Karpas-422 (cell line): ENCODE data around the gene SIPA1. TPM values are rescaled to one million over a fixed set of nuclear protein-coding genes. Genes with fewer than 3 reads are reported as not detected.
A peak's percentile ranks its signal among the peaks of the same experiment; 100 is the strongest.
"Not testable (repeated sequence)": the region's sequence is repeated elsewhere in the genome, so short reads cannot be mapped to it uniquely, and the experiment has no call there.

Experiments used
- DNase-seq: peaks from one replicate; pipeline ENCODE4 v3.0.0-alpha.2; 2015
- H2AFZ ChIP-seq: fragments of 200-600 bp; sonication (generic); 2 replicates; pipeline ENCODE4 v1.6.1; 2014; ENCODE audit warnings: antibody characterized with exemption, low read length, mixed read lengths
- H3K27ac ChIP-seq: fragments of 200-600 bp; sonication (generic); 2 replicates; pipeline ENCODE4 v1.5.1; 2014; ENCODE audit warnings: mild to moderate bottlenecking, low read length, moderate library complexity
- H3K27me3 ChIP-seq: fragments of 200-600 bp; sonication (generic); 2 replicates; pipeline ENCODE4 v1.6.1; 2014; ENCODE audit warnings: low read length, mixed read lengths
- H3K36me3 ChIP-seq: fragments of 200-600 bp; sonication (generic); 2 replicates; pipeline ENCODE4 v1.6.1; 2014; ENCODE audit warnings: low read length, mixed read lengths; ENCODE audit not compliant: insufficient read depth
- H3K4me1 ChIP-seq: fragments of 200-600 bp; sonication (generic); 2 replicates; pipeline ENCODE4 v1.6.1; 2014; ENCODE audit warnings: mild to moderate bottlenecking, low read length, mixed read lengths
- H3K4me2 ChIP-seq: fragments of 200-600 bp; sonication (generic); 2 replicates; pipeline ENCODE4 v1.6.1; 2014; ENCODE audit warnings: low read length, low read depth, mild to moderate bottlenecking; ENCODE audit not compliant: poor library complexity, severe bottlenecking
- H3K4me3 ChIP-seq: fragments of 200-600 bp; sonication (generic); 2 replicates; pipeline ENCODE4 v1.5.1; 2014; ENCODE audit warnings: mild to moderate bottlenecking, antibody characterized with exemption, low read length, mixed read lengths
- H3K79me2 ChIP-seq: fragments of 200-600 bp; sonication (generic); 2 replicates; pipeline ENCODE4 v1.6.1; 2014; ENCODE audit warnings: mild to moderate bottlenecking, low read length, mixed read lengths
- H3K9ac ChIP-seq: fragments of 200-600 bp; sonication (generic); 2 replicates; pipeline ENCODE4 v1.6.0; 2014; ENCODE audit warnings: low read length
- H3K9me2 ChIP-seq: fragments of 200-600 bp; sonication (generic), shearing (Covaris generic); replicated peaks from 2 replicates; pipeline ENCODE4 v1.6.0; 2014; ENCODE audit warnings: mild to moderate bottlenecking, low read length, moderate library complexity; ENCODE audit not compliant: insufficient read depth
- H3K9me3 ChIP-seq: fragments of 300-700, 200-600 bp; sonication (generic); 2 replicates; pipeline ENCODE4 v1.6.1; 2014; ENCODE audit warnings: low read length, mixed read lengths
- H4K20me1 ChIP-seq: fragments of 200-600 bp; sonication (generic); 2 replicates; pipeline ENCODE4 v1.6.1; 2014; ENCODE audit warnings: mild to moderate bottlenecking, antibody characterized with exemption, low read length, low read depth; ENCODE audit not compliant: insufficient read depth
- total RNA-seq: library from RNA; depleted of rRNA; stranded (reverse); fragments of >200 nt; shearing (Covaris generic); gene quantifications from 2 replicates; pipeline ENCODE4 v1.2.3, GENCODE V29; 2014; ENCODE audit warnings: low replicate concordance

The SIPA1 gene
- total RNA-seq, 1 experiment from 2014 or later: 74.6 TPM

DNA sequence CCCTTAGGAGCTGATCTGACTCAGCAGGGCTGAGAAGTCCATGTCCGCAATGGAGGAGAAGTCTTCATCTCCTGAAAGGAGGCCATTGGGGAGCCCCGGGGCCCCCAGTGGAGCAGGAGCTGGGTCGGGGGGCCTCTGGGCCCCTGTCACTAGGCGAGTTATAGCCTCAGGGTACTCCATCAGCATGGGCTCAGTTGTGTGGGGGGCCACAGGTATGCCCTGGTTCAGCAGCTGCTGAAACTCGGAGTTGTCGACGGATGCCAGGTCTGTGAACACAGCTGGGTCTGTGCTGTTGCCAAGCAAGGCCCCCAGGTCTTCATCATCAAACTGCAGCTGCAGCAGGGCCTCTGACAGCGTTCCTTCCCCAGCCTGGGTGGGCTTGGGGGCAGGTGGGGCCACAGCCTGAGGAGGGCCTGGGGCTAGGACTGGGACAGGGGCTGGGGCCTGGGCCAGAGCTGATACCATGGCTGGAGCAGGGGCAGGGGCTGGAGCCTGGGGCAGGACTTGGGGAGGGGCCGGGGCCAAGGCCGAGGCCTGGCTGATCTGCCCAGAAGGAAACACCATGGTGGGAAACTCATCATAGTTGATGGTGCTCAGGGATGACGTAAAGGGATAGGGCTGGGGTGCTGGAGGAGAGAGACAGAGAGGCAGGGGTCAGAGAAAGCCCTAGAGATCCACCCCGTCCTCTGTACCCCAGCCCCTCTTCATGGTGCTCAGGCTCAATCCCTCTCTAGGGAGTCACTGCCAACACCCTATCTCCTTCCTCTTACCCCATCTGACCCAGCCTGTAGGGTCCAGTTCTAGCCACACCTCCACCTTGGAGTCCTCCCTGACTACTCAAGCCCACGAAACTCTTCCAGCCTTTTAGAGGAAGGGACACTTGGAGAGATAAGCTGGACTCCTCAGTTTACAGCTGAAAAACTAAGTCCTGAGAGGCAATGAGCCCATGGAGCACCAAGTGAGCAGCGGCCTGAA is 16.8 kb downstream of the SIPA1 start:
- Histone ChIP-seq H3K4me3 (no peak overlapping the region), H3K27me3 (no peaks in the 10 kb centered on the region), H3K79me2 (no peaks in the 10 kb centered on the region), H3K36me3 (peaks cover 33% of the 10 kb centered on the region), H3K27ac (no peak overlapping the region), H3K9ac (no peak overlapping the region), H3K4me2 (no peak overlapping the region), H3K4me1 (peaks cover 24% of the 10 kb centered on the region), H2AFZ (no peak overlapping the region), H3K9me3 (no peaks in the 10 kb centered on the region), H3K9me2 (no peaks in the 10 kb centered on the region), H4K20me1 (peaks cover 6% of the 10 kb centered on the region; the same call in 1 of the 2 replicates)
- DNase-seq: no peak

DNA sequence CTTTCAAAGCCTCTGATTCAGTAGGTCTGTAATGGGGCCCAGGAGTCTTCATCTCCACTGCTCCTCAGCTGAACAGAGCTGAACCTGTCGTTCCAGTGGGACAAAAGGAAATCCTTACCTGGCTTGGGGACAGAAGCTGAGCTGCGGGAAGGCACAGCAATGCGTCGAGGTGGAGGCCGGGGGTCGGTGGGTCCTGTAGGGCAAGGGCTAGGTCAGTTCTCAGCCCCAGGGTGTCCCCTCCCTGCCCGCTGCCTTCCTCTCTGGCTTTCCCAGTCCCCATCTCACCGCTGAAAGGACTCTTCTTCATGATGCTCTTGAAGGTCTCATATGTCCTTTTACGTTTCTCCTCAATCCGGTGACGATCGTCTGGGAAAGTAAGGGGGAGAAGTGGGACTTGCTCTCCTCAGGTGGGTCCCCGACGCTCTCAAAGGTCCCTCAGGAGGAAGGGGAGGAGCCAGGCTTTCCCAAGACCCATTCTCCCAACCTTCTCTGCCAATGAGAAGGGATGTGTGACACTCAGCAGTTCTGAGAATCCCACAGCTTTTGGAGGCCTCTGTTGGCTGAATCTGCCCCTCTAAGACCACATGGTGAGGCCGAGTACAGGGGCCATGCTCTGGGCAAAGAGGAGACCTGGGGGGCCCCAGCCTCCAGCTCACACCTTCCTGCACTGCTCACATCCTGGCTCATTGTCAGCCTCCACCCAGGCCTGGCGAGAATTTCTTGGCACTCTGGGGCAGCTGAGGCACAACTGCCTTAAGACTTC is 17.9 kb downstream of the SIPA1 start:
- Histone ChIP-seq H3K4me3 (no peak overlapping the region), H3K36me3 (peaks cover 38% of the 10 kb centered on the region), H3K9ac (no peak overlapping the region), H3K9me2 (no peaks in the 10 kb centered on the region), H2AFZ (no peak overlapping the region), H3K9me3 (no peaks in the 10 kb centered on the region), H3K4me1 (peaks cover 24% of the 10 kb centered on the region), H3K79me2 (peaks cover 4% of the 10 kb centered on the region; the same call in 1 of the 2 replicates), H3K4me2 (no peak overlapping the region), H4K20me1 (peaks cover 6% of the 10 kb centered on the region; the same call in 1 of the 2 replicates), H3K27ac (no peak overlapping the region), H3K27me3 (no peaks in the 10 kb centered on the region)
- DNase-seq: no peak

DNA sequence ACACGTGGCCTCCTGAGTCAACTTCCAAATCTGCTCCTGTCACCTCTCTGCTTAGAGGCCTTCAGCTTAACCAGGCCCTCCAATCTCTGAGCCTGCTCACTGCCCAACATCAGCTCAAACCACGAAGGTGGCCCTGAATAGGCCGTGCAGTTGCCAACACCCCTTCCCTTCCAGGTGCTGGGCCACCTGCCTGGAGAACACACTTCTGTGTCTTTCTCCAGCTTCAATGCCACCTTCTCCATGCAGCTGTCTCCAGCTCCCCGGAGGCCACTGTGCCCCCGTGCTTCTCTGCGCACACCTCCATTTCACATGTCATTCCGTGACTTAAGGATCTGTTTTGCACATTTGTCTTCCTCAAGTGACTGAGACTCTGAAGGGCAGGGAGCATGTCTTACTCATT is 19.5 kb downstream of the SIPA1 start:
- Histone ChIP-seq H3K4me3 (no peak overlapping the region), H3K79me2 (peaks cover 20% of the 10 kb centered on the region), H3K4me1 (peaks cover 23% of the 10 kb centered on the region), H3K9me3 (no peaks in the 10 kb centered on the region), H3K9ac (no peak overlapping the region), H3K4me2 (no peak overlapping the region), H3K27me3 (no peaks in the 10 kb centered on the region), H3K27ac (no peak overlapping the region), H4K20me1 (peaks cover 19% of the 10 kb centered on the region), H3K36me3 (peaks cover 43% of the 10 kb centered on the region), H2AFZ (no peak overlapping the region), H3K9me2 (no peaks in the 10 kb centered on the region)
- DNase-seq: no peak

DNA sequence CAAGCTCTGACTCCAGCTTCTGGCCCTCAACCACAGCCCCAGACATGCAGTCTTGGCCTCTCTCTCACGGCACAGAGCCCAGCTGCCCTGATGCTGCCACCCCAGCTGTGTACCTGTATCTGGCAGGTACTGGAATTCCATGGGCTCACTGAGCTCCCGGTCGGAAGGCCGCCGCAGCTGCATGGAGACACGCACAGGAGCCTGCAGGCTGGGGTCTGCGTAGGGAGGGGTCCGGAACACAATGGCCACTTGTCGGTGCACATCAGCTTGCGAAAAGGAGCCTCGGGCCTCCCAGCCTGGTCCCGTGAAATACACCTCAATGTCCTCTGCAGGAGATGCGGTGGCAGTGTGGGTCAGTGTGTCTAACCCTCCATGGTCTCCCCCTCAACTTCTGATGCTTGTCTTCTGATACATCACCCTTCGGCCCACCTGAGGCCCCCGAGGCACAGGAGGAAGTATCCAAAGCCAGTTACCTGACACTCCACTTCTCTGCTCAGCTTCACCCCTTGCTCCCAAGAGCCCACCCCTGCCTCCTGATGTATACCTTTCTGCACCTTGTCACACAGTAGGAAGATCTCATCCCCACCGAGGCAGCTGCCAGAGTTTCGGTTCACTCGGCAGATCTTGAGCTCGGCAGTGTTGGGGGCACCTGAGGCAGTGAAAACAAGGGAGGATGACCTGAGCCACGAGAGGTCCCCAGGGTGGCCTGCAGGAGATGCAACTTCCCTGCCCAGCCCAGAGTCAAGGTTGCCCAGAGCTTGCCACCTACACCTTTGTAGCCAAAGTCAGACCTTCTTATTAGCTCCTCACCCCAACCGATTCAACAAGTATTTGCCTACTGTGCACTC is 20.5 kb downstream of the SIPA1 start:
- no peak overlapping the region for H3K9ac ChIP-seq
- H3K4me1 ChIP-seq: peaks cover 13% of the 10 kb centered on the region
- peaks cover 22% of the 10 kb centered on the region for H3K79me2 ChIP-seq
- no peaks in the 10 kb centered on the region for H3K9me3 ChIP-seq
- H3K4me2 ChIP-seq: no peak overlapping the region
- H3K36me3 ChIP-seq: peaks cover 40% of the 10 kb centered on the region
- no peak for DNase-seq
- H4K20me1 ChIP-seq: peaks cover 20% of the 10 kb centered on the region
- H3K27me3 ChIP-seq: no peaks in the 10 kb centered on the region
- no peak overlapping the region for H2AFZ ChIP-seq
- H3K4me3 ChIP-seq: no peak overlapping the region
- H3K27ac ChIP-seq: no peak overlapping the region
- H3K9me2 ChIP-seq: no peaks in the 10 kb centered on the region

DNA sequence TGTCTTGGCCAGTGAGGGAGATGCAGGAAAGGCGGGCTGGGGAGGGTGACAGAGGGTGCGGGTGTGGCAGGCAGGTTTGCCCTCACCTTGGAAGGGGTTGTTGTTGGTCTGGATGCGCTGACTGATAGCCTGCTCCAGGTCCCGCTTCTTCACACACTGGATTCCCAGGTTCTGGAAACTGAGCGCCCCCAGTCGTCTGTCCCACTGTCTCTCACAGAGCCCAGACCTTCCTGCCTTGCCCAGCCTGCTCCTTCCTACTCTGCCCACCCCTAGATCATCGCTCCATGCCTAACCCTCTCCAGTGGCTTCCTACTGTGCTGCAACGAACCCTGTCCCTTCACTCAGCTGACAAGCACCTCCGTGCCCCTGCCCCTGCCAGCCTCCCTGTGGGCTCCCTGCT is 22.1 kb downstream of the SIPA1 start:
- peaks cover 18% of the 10 kb centered on the region for H3K4me1 ChIP-seq

DNA sequence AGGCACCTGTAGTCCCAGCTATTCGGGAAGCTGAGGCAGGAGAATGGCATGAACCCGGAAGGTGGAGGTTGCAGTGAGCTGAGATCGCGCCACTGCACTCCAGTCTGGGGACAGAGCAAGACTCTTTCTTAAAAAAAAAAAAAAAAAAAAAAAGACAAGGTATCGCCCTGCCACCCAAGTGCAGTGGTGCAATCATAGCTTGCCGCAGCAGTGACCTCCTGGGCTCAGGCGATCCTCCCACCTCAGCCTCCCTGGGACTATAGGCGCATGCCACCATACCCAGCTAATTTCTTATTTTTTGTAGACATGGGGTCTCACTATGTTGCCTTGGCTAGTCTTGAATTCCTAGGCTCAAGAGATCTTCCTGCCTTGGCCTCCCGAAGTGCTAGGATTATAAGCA is 23.0 kb downstream of the SIPA1 start:
- not testable (repeated sequence) for H3K27me3 ChIP-seq, H2AFZ ChIP-seq, H3K9me3 ChIP-seq, DNase-seq, H3K27ac ChIP-seq, H3K9me2 ChIP-seq
- Histone ChIP-seq H3K4me1 (peaks cover 18% of the 10 kb centered on the region), H4K20me1 (peaks cover 20% of the 10 kb centered on the region), H3K4me3 (peak overlapping the region; percentile 100; the same call in 1 of the 2 replicates), H3K36me3 (peaks cover 33% of the 10 kb centered on the region), H3K79me2 (peaks cover 22% of the 10 kb centered on the region), H3K4me2 (peak overlapping the region; percentile 92), H3K9ac (peak overlapping the region; percentile 99)

More for the DNA sequence above, 22.1 kb downstream of the SIPA1 start:
- peaks cover 20% of the 10 kb centered on the region for H4K20me1 ChIP-seq
- peaks cover 22% of the 10 kb centered on the region for H3K79me2 ChIP-seq
- no peak for DNase-seq
- H3K27me3 ChIP-seq: no peaks in the 10 kb centered on the region
- H3K4me3 ChIP-seq: no peak overlapping the region
- H3K27ac ChIP-seq: no peak overlapping the region
- no peak overlapping the region for H2AFZ ChIP-seq
- no peaks in the 10 kb centered on the region for H3K9me3 ChIP-seq
- no peak overlapping the region for H3K9ac ChIP-seq
- H3K4me2 ChIP-seq: no peak overlapping the region
- H3K36me3 ChIP-seq: peaks cover 33% of the 10 kb centered on the region
- H3K9me2 ChIP-seq: no peaks in the 10 kb centered on the region

DNA sequence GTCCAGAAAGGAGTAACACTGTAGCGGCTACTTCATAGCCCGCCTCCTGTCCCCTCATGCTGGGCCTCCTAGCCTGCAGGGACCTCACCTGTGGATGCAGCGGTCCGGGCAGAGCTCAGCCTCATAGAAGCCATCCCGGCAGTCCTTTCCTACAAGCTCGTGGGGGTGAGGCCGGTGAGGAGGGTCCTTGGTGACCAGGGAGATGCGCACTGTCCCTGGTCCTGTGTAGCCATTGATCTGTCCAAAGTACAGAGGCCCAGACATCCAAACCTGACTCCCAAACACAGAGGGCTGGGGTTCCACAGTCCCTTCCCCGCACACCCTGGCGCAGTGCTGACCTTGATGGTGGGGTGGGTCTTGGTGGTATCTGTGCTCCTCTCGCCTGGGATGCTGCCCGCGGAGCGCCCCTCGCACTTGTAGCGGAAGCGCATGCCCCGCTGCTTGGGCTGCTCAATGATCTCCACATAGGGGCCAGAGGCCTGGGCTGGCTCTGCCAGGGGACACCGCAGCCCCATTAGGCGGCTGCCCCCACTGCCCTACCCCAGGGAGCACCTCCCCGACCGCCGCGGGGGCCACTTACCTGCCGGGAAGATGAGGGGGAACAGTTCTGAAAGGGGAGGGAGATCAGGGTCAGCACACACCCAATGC is 23.8 kb downstream of the SIPA1 start:
- Histone ChIP-seq H3K4me1 (peaks cover 18% of the 10 kb centered on the region), H4K20me1 (peaks cover 20% of the 10 kb centered on the region), H3K9me3 (no peaks in the 10 kb centered on the region), H3K79me2 (peaks cover 22% of the 10 kb centered on the region), H3K27me3 (no peaks in the 10 kb centered on the region), H3K4me2 (peak overlapping the region; percentile 92), H3K9me2 (no peaks in the 10 kb centered on the region), H3K9ac (peak overlapping the region; percentile 99), H2AFZ (no peak overlapping the region), H3K4me3 (peak overlapping the region; percentile 100), H3K27ac (peak overlapping the region; percentile 58), H3K36me3 (peaks cover 30% of the 10 kb centered on the region)
- no peak for DNase-seq
